ENCODE results near the gene TSPAN10. TPM values are rescaled to one million over a fixed set of nuclear protein-coding genes. Genes with fewer than 3 reads are reported as not detected.

The TSPAN10 gene
- total and polyA plus RNA-seq, 2 of the 8 experiments (the other 6 are each of a cell fraction or from before 2014, with no cell fraction given) = 0.99 to 1.1 TPM

DNA sequence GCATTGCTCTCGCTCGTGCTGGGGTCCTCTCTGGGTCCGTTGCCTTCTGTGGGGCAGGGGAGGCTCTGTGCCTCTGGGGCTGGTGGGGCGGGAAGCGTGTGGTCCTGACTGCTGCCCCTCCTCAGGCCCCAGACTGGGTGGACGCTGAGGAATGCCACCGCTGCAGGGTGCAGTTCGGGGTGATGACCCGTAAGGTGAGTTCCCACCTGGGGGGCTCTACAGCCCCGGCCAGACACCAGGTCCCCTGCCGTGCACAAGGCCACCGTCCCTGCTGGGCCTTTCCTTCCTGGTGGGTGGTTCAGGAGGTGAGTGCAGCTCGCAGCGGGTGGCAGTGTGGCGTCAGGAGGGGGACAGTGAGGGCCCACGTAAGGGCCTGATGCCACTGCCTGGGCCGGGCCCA lies 53.6 kb downstream of the TSPAN10 start:
- Histone ChIP-seq H3K18ac (ENCODE audit: extremely low read depth, low read length) (no peak overlapping the region), H2BK15ac (ENCODE audit: low read length) (no peak overlapping the region), H3K4me1 (replicated peaks in 1 of 4; ENCODE audit: control insufficient read depth in 3 of 4, insufficient read depth in 4 of 4, low read length in 3 of 4) (no peaks in the 10 kb centered on the region), H3K4me2 (ENCODE audit: insufficient read depth in 1 of 2, low read depth in 2 of 2, low read length in 2 of 2) (no peak overlapping the region), H2BK120ac (replicated peaks; ENCODE audit: low read depth, low read length) (no peak overlapping the region), H4K8ac (ENCODE audit: extremely low read depth, insufficient read depth, low read length) (no peak overlapping the region), H3K23ac (ENCODE audit: insufficient read length) (no peak overlapping the region), H3K23me2 (ENCODE audit: low read depth, low read length) (no peaks in the 10 kb centered on the region), H3K4me3 (ENCODE audit: extremely low read depth in 1 of 4, insufficient read depth in 2 of 4, low read depth in 3 of 4, low read length in 4 of 4) (no peak overlapping the region), H2AFZ (ENCODE audit: low read length) (no peak overlapping the region), H3K79me1 (ENCODE audit: low read depth, low read length) (peaks cover 4% of the 10 kb centered on the region), H2BK5ac (ENCODE audit: low read depth, low read length) (no peak overlapping the region), H2AK5ac (ENCODE audit: low read depth, low read length) (no peak overlapping the region), H4K5ac (ENCODE audit: insufficient read length, low read depth, low read length) (no peak overlapping the region), H4K91ac (replicated peaks; ENCODE audit: insufficient read length, low read length) (no peak overlapping the region), H3K14ac (ENCODE audit: insufficient read length) (no peak overlapping the region), H3K36me3 (ENCODE audit: control insufficient read depth in 2 of 4, insufficient read depth in 4 of 4, low read length in 3 of 4) (peaks cover 4 to 59% (median 31%) of the 10 kb centered on the region in 4 experiments; a peak in 6 of 8 replicates), H2BK20ac (ENCODE audit: low read length) (no peak overlapping the region), H4K20me1 (replicated peaks in 1 of 2; ENCODE audit: control insufficient read depth in 1 of 2, insufficient read depth in 2 of 2, low read length in 2 of 2) (peaks cover under 1 to 23% of the 10 kb centered on the region in 2 experiments), H3K9me3 (ENCODE audit: insufficient read depth in 2 of 2, low read depth in 1 of 2, low read length in 1 of 2) (no peaks in the 10 kb centered on the region), H3K56ac (replicated peaks; ENCODE audit: insufficient read length, low read depth, low read length) (no peak overlapping the region), H3K27ac (ENCODE audit: low read depth, low read length) (no peak overlapping the region), H3K79me2 (ENCODE audit: control insufficient read depth in 1 of 2, insufficient read depth in 2 of 2, low read length in 2 of 2) (peaks cover 0 to 7% of the 10 kb centered on the region in 2 experiments; a peak in 1 of 4 replicates), H3K9ac (replicated peaks in 1 of 4; ENCODE audit: extremely low read depth in 1 of 4, low read depth in 3 of 4, low read length in 3 of 4) (no peak overlapping the region), H3K27me3 (replicated peaks in 1 of 4; ENCODE audit: control insufficient read depth in 3 of 4, extremely low read depth in 1 of 4, insufficient read depth in 3 of 4, low read length in 3 of 4) (no peaks in the 10 kb centered on the region), H3K4ac (replicated peaks; ENCODE audit: insufficient read length, low read depth, low read length) (no peak overlapping the region), H2BK12ac (ENCODE audit: low read depth, low read length) (no peak overlapping the region)
- ChIA-PET CTCF (ENCODE audit: partially characterized antibody) (interaction anchor here (0.7 to 1.4 kb wide), 3 partner anchors 15 to 514 kb away, joined by 3 to 4 read pairs (median 3); no protein-coding TSS in a partner anchor), POLR2A (ENCODE audit: partially characterized antibody) (interaction anchor here (0.6 to 28.4 kb wide), 5 partner anchors 8 to 48 kb away, joined by 3 to 436 read pairs (median 5); partner anchors contain the start of genes ARL16, HGS, MRPL12 and SLC25A10)
- WGBS, 2 experiments (ENCODE audit: extremely low coverage in 1 of 2, insufficient coverage in 1 of 2, insufficient read length in 1 of 2, insufficient replicate concordance in 2 of 2, low coverage in 1 of 2, low lambda C conversion rate in 2 of 2, missing lambda C conversion rate in 1 of 2) = 97% methylated on average over 12 of the region's 17 CpGs; no CpG with 5 or more reads in 1 of the 2 experiments
- DNase-seq (ENCODE audit: low read depth in 1 of 2, low spot score in 2 of 2) (no peak), FAIRE-seq (no peak)
- TF ChIP-seq NANOG (IDR thresholded peaks at IDR 0.05; ENCODE audit: insufficient read depth, low read depth, low read length, poor library complexity, severe bottlenecking) = no peak
- no peak for TF ChIP-seq SP2 (IDR thresholded peaks at IDR 0.05; ENCODE audit: low read length)
- no peak for TF ChIP-seq SRF (IDR thresholded peaks at IDR 0.05; ENCODE audit: low read depth, low read length)
- no peak for TF ChIP-seq RBBP5 (IDR thresholded peaks at IDR 0.05; ENCODE audit: borderline replicate concordance, low read depth, low read length)
- TF ChIP-seq CREB1 (IDR thresholded peaks at IDR 0.05) = no peak
- TF ChIP-seq RAD21 (IDR thresholded peaks at IDR 0.05 in 1 of 2, conservative IDR thresholded peaks at IDR 0.05 in 1 of 2; ENCODE audit: low read depth in 2 of 2, low read length in 2 of 2) = no peak

All from H1 (cell line).